ENCODE measurements around the gene OTOGL.

The OTOGL gene

DNA sequence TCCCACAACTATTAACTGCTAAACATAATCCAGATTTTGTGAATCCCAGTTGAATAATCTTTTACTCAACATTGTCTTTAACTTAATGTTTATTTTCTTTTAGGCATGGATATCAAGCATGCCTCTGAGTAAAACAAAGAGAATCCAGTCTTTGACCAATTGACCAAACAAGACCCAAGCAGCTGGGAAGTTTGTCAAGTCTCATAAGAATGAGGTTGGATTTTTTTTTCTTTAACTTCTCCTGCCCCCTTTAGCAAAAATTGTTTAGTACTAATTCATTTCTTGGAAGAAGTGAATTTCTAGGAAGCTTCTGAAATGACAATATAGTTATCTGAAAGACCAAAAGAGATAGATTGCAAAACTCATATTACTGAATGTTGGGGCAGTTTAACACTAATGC is 89.9 kb downstream of the OTOGL start:
- TF ChIP-seq, protein P1, sequence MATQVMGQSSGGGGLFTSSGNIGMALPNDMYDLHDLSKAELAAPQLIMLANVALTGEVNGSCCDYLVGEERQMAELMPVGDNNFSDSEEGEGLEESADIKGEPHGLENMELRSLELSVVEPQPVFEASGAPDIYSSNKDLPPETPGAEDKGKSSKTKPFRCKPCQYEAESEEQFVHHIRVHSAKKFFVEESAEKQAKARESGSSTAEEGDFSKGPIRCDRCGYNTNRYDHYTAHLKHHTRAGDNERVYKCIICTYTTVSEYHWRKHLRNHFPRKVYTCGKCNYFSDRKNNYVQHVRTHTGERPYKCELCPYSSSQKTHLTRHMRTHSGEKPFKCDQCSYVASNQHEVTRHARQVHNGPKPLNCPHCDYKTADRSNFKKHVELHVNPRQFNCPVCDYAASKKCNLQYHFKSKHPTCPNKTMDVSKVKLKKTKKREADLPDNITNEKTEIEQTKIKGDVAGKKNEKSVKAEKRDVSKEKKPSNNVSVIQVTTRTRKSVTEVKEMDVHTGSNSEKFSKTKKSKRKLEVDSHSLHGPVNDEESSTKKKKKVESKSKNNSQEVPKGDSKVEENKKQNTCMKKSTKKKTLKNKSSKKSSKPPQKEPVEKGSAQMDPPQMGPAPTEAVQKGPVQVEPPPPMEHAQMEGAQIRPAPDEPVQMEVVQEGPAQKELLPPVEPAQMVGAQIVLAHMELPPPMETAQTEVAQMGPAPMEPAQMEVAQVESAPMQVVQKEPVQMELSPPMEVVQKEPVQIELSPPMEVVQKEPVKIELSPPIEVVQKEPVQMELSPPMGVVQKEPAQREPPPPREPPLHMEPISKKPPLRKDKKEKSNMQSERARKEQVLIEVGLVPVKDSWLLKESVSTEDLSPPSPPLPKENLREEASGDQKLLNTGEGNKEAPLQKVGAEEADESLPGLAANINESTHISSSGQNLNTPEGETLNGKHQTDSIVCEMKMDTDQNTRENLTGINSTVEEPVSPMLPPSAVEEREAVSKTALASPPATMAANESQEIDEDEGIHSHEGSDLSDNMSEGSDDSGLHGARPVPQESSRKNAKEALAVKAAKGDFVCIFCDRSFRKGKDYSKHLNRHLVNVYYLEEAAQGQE (IDR thresholded peaks at IDR 0.05; ENCODE audit: insufficient read depth in 1 of 2, low read depth in 2 of 2, low read length in 2 of 2): no peak
- TF ChIP-seq TAF1 (IDR thresholded peaks at IDR 0.05; ENCODE audit: borderline replicate concordance, insufficient read depth, low read length) (no peak), POLR2AphosphoS5 (IDR thresholded peaks at IDR 0.05; ENCODE audit: low read depth, low read length) (no peak), FOXP2 (optimal IDR thresholded peaks at IDR 0.05; ENCODE audit: borderline replicate concordance, extremely low read depth, extremely low read length, insufficient read depth) (no peak), SIN3A (IDR thresholded peaks at IDR 0.05; ENCODE audit: borderline replicate concordance, insufficient read depth, low read length) (no peak)

DNA sequence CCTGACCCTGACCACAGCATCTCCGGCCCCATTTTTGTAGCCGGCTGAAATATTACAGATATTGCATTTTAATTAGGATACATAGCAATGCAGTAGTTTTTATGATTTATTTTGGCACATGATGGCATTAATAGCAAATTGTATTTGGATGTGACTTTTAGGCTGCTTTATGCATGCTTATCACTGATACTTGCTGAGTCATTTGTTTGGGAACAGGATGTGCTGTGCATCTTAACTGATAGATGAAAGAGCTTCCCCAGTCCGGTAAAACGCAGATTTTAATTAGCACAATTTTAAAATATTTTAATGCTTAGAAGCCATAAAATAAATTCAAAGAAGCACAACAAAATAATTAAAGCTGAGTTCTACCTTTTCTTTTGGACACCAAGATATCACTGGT is 90.7 kb downstream of the OTOGL start:
- TF ChIP-seq SIN3A (IDR thresholded peaks at IDR 0.05; ENCODE audit: borderline replicate concordance, insufficient read depth, low read length) (no peak), FOXP2 (optimal IDR thresholded peaks at IDR 0.05; ENCODE audit: borderline replicate concordance, extremely low read depth, extremely low read length, insufficient read depth) (no peak), POLR2AphosphoS5 (IDR thresholded peaks at IDR 0.05; ENCODE audit: low read depth, low read length) (no peak), TAF1 (IDR thresholded peaks at IDR 0.05; ENCODE audit: borderline replicate concordance, insufficient read depth, low read length) (no peak)
- TF ChIP-seq, protein P1 (IDR thresholded peaks at IDR 0.05; ENCODE audit: insufficient read depth in 1 of 2, low read depth in 2 of 2, low read length in 2 of 2): no peak

DNA sequence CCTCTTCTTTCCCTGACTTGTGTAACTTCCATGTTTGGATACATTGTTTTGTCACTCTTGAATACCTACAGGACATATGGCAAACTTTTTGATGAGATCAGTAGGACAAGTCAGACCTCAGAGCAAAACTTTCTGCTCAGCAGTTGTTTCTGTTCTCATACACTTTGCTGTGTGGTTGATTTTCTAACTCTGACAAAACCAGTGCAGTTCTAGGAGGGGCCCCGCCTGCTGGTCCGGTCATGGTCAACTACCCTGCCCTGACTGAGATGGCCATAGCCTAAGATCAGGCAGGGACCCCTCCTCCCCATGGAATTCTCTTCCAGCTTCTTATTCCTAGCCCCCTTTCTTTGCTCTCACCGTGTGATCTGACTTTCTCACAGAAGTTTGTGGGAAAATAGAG is 92.8 kb downstream of the OTOGL start:
- TF ChIP-seq TAF1 (IDR thresholded peaks at IDR 0.05; ENCODE audit: borderline replicate concordance, insufficient read depth, low read length) (no peak), FOXP2 (optimal IDR thresholded peaks at IDR 0.05; ENCODE audit: borderline replicate concordance, extremely low read depth, extremely low read length, insufficient read depth) (no peak), SIN3A (IDR thresholded peaks at IDR 0.05; ENCODE audit: borderline replicate concordance, insufficient read depth, low read length) (no peak), POLR2AphosphoS5 (IDR thresholded peaks at IDR 0.05; ENCODE audit: low read depth, low read length) (no peak)
- TF ChIP-seq, protein P1 (IDR thresholded peaks at IDR 0.05; ENCODE audit: insufficient read depth in 1 of 2, low read depth in 2 of 2, low read length in 2 of 2): no peak

DNA sequence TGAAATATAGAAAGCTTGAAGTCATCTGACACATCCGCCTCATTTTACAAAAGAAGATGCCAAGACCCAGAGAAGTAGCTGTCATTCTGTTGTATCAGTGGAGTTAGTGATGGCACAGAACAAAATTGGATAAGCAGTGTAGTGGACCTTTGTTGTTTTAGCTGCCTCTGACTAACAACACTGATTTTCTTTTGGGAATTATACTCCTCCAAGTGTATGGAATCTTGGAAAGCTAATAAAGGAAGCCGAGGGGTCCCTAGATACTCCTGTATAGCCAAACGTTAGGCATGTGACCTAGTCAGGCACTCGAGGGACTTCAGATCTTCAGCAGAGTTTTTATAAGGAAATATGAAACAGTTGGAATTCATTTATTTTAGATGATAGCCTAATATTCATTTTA is 94.5 kb downstream of the OTOGL start:
- TF ChIP-seq TAF1 (IDR thresholded peaks at IDR 0.05; ENCODE audit: borderline replicate concordance, insufficient read depth, low read length) (peak; percentile 44; the same call in 1 of the 2 replicates), POLR2AphosphoS5 (IDR thresholded peaks at IDR 0.05; ENCODE audit: low read depth, low read length) (peak; percentile 40; the same call in 1 of the 2 replicates), SIN3A (IDR thresholded peaks at IDR 0.05; ENCODE audit: borderline replicate concordance, insufficient read depth, low read length) (peak; percentile 51; the same call in 1 of the 2 replicates), FOXP2 (optimal IDR thresholded peaks at IDR 0.05; ENCODE audit: borderline replicate concordance, extremely low read depth, extremely low read length, insufficient read depth) (no peak)
- TF ChIP-seq, protein P1 (IDR thresholded peaks at IDR 0.05; ENCODE audit: insufficient read depth in 1 of 2, low read depth in 2 of 2, low read length in 2 of 2): peak in 1 of 2 experiments; percentile 46; a peak in 1 of 4 replicates
